MM.1S (cell line): ENCODE data around the gene LARP6.
"Not testable (repeated sequence)": the region's sequence is repeated elsewhere in the genome, so short reads cannot be mapped to it uniquely, and the experiment has no call there.

Experiments used
- DNase-seq: peaks from one replicate; pipeline ENCODE4 v3.0.0-alpha.2; 2015
- H2AFZ ChIP-seq: fragments of 300-600 bp; sonication (generic); 2 replicates; pipeline ENCODE4 v1.6.0; 2016; ENCODE audit warnings: antibody characterized with exemption, low read length
- H3F3A ChIP-seq: fragments of 300-600 bp; sonication (generic); 2 replicates; pipeline ENCODE4 v1.6.1; 2016; ENCODE audit warnings: mild to moderate bottlenecking, antibody characterized with exemption, low read length, moderate library complexity, mixed read lengths; ENCODE audit not compliant: insufficient read depth
- H3K27ac ChIP-seq: fragments of 300-600 bp; sonication (generic); 2 replicates; pipeline ENCODE4 v1.5.1; 2016; ENCODE audit warnings: mild to moderate bottlenecking, low read length
- H3K27me3 ChIP-seq: fragments of 300-600 bp; sonication (generic); replicated peaks from 2 replicates; pipeline ENCODE4 v1.6.0; 2016; ENCODE audit warnings: low read length; ENCODE audit not compliant: insufficient read depth
- H3K36me3 ChIP-seq: fragments of 300-600 bp; sonication (generic); replicated peaks from 2 replicates; pipeline ENCODE4 v1.6.1; 2016; ENCODE audit warnings: mild to moderate bottlenecking, low read length, mixed read lengths; ENCODE audit not compliant: insufficient read depth
- H3K4me1 ChIP-seq: fragments of 300-600 bp; sonication (generic); 2 replicates; pipeline ENCODE4 v1.6.1; 2016; ENCODE audit warnings: low read length, mixed read lengths
- H3K4me2 ChIP-seq: fragments of 300-600 bp; sonication (generic); 2 replicates; pipeline ENCODE4 v1.6.0; 2016; ENCODE audit warnings: low read depth, low read length
- H3K4me3 ChIP-seq: fragments of 300-600 bp; sonication (generic); 2 replicates; pipeline ENCODE4 v1.5.1; 2016; ENCODE audit warnings: low read length, mixed read lengths
- H3K79me2 ChIP-seq: fragments of 300-600 bp; sonication (generic); 2 replicates; pipeline ENCODE4 v1.6.1; 2016; ENCODE audit warnings: mixed run types, low read length, mixed read lengths
- H3K9ac ChIP-seq: fragments of 300-600 bp; sonication (generic); 2 replicates; pipeline ENCODE4 v1.6.1; 2016; ENCODE audit warnings: low read length, mixed read lengths
- H3K9me2 ChIP-seq: fragments of 300-600 bp; sonication (generic); replicated peaks from 2 replicates; pipeline ENCODE4 v1.6.1; 2016; ENCODE audit warnings: mild to moderate bottlenecking, low read length, mixed read lengths; ENCODE audit not compliant: insufficient read depth
- H3K9me3 ChIP-seq: fragments of 300-600 bp; sonication (generic); replicated peaks from 2 replicates; pipeline ENCODE4 v1.6.1; 2016; ENCODE audit warnings: mild to moderate bottlenecking, low read length, mixed read lengths; ENCODE audit not compliant: insufficient read depth
- H4K20me1 ChIP-seq: fragments of 300-600 bp; sonication (generic); 2 replicates; pipeline ENCODE4 v1.6.1; 2016; ENCODE audit warnings: mild to moderate bottlenecking, low read length, moderate library complexity, mixed read lengths; ENCODE audit not compliant: insufficient read depth
- EZH2 ChIP-seq: fragments of 300-600 bp; sonication (generic); optimal IDR thresholded peaks from 2 replicates; pipeline ENCODE3; 2017; ENCODE audit warnings: low read depth, mild to moderate bottlenecking, antibody characterized with exemption, low read length, mixed read lengths
- EZH2phosphoT487 ChIP-seq: fragments of 300-600 bp; sonication (generic); IDR thresholded peaks from 2 replicates; pipeline ENCODE4 v1.6.1; 2018; ENCODE audit warnings: antibody characterized with exemption, low read length
- TF ChIP-seq, protein P1 (sequence below): fragments of 300-600 bp; sonication (generic); IDR thresholded peaks from 2 replicates; pipeline ENCODE4 v1.5.1; 2016; ENCODE audit warnings: antibody characterized with exemption, low read length, mixed read lengths

LARP6 gene

GRCh38 chr15:70863450-70864218, 9.7 kb upstream of the LARP6 start:
- Histone ChIP-seq H3K4me3 (no peak overlapping the region), H3K9me3 (no peaks in the 10 kb centered on the region), H3K9me2 (no peaks in the 10 kb centered on the region), H3K4me2 (no peak overlapping the region), H3K36me3 (no peaks in the 10 kb centered on the region), H3K27me3 (no peaks in the 10 kb centered on the region), H3K4me1 (no peaks in the 10 kb centered on the region), H4K20me1 (no peaks in the 10 kb centered on the region), H2AFZ (no peak overlapping the region), H3K9ac (no peak overlapping the region), H3F3A (no peaks in the 10 kb centered on the region), H3K27ac (no peak overlapping the region), H3K79me2 (no peaks in the 10 kb centered on the region)
- TF ChIP-seq, protein P1, sequence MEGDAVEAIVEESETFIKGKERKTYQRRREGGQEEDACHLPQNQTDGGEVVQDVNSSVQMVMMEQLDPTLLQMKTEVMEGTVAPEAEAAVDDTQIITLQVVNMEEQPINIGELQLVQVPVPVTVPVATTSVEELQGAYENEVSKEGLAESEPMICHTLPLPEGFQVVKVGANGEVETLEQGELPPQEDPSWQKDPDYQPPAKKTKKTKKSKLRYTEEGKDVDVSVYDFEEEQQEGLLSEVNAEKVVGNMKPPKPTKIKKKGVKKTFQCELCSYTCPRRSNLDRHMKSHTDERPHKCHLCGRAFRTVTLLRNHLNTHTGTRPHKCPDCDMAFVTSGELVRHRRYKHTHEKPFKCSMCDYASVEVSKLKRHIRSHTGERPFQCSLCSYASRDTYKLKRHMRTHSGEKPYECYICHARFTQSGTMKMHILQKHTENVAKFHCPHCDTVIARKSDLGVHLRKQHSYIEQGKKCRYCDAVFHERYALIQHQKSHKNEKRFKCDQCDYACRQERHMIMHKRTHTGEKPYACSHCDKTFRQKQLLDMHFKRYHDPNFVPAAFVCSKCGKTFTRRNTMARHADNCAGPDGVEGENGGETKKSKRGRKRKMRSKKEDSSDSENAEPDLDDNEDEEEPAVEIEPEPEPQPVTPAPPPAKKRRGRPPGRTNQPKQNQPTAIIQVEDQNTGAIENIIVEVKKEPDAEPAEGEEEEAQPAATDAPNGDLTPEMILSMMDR = no peak
- TF ChIP-seq EZH2 (no peak), EZH2phosphoT487 (no peak)
- DNase-seq = no peak

DNA sequence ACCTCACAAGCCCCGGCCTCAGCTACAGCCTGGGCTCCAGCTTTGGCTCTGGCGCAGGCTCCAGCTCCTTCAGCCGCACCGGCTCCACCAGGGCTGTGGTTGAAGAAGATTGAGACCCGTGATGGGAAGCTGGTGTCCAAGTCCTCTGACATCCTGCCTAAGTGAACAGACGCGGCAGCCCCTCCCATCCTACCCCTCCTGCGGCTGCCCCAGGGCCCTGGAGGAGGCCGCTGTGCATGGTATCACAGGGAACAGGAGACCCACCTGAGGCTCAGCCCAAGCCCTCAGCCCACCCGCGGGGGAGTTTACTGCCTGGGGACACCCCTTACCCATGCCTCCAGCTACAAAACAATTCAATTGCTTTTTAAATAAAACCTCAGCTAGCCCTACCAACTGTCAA, 6.0 kb upstream of the LARP6 start:
- no peak for DNase-seq
- peaks cover 7% of the 10 kb centered on the region; the same call in 1 of the 2 replicates for H3K4me1 ChIP-seq
- no peak overlapping the region for H2AFZ ChIP-seq
- H3K27me3 ChIP-seq = no peaks in the 10 kb centered on the region
- no peak overlapping the region for H3K4me2 ChIP-seq
- TF ChIP-seq EZH2phosphoT487 = no peak
- TF ChIP-seq, protein P1 = no peak
- TF ChIP-seq EZH2 = no peak
- no peak overlapping the region for H3K9ac ChIP-seq
- H3K4me3 ChIP-seq = no peak overlapping the region
- no peaks in the 10 kb centered on the region for H3K36me3 ChIP-seq
- H3K79me2 ChIP-seq = no peaks in the 10 kb centered on the region
- no peaks in the 10 kb centered on the region for H4K20me1 ChIP-seq
- no peaks in the 10 kb centered on the region for H3F3A ChIP-seq
- no peaks in the 10 kb centered on the region for H3K9me3 ChIP-seq
- no peak overlapping the region for H3K27ac ChIP-seq
- no peaks in the 10 kb centered on the region for H3K9me2 ChIP-seq

DNA sequence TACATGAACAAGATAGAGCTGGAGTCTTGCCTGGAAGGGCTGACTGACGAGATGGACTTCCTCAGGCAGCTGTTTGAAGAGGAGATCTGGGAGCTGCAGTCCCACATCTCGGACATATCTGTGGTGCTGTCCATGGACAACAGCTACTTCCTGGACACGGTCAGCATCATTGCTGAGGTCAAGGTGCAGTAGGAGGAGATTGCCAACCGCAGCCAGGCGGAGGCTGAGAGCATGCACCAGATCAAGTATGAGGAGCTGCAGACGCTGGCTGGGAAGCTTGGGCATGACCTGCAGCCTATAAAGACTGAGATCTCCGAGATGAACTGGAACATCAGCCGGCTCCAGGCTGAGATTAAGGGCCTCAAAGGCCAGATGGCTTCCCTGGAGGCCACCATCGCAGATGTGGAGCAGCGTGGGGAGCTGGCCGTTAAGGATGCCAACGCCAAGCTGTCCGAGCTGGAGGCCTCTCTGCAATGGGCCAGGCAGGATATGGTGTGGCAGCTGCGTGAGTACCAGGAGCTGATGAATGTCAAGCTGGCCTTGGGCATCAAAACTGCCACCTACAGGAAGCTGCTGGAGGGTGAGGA, 5.5 kb upstream of the LARP6 start:
- Histone ChIP-seq H3K36me3 (no peaks in the 10 kb centered on the region), H3F3A (no peaks in the 10 kb centered on the region), H2AFZ (no peak overlapping the region), H3K4me2 (no peak overlapping the region), H4K20me1 (no peaks in the 10 kb centered on the region), H3K27ac (no peak overlapping the region), H3K79me2 (no peaks in the 10 kb centered on the region), H3K9me2 (no peaks in the 10 kb centered on the region), H3K9ac (no peak overlapping the region), H3K27me3 (no peaks in the 10 kb centered on the region), H3K4me3 (no peak overlapping the region), H3K9me3 (no peaks in the 10 kb centered on the region), H3K4me1 (peaks cover 7% of the 10 kb centered on the region; the same call in 1 of the 2 replicates)
- TF ChIP-seq, protein P1 = no peak
- no peak for TF ChIP-seq EZH2
- no peak for TF ChIP-seq EZH2phosphoT487
- DNase-seq = no peak

- H3K9me3 ChIP-seq, H3K79me2 ChIP-seq, H3K27me3 ChIP-seq, H2AFZ ChIP-seq, H3F3A ChIP-seq, H3K9me2 ChIP-seq, H3K36me3 ChIP-seq, H3K27ac ChIP-seq, H3K4me2 ChIP-seq, H3K9ac ChIP-seq, DNase-seq, H3K4me1 ChIP-seq, H3K4me3 ChIP-seq, H4K20me1 ChIP-seq: not testable (repeated sequence)
Observed at GRCh38 chr15:70858614-70859321, 4.8 kb upstream of the LARP6 start.
